Heart left ventricle (tissue), 16 donors: ENCODE data around the gene PHETA2. TPM values are rescaled to one million over a fixed set of nuclear protein-coding genes. Genes with fewer than 3 reads are reported as not detected.

Experiments
- ATAC-seq, 4 donors: fragments of 200-7000 bp; cut with Tn5 transposase; one replicate each; pipeline ENCODE4 v1.9.1; 2020 to 2022; ENCODE audit warnings: moderate library complexity in 4 of 4, mild to moderate bottlenecking in 3 of 4, moderate number of reproducible peaks in 1 of 4
- DNase-seq, 5 donors: peaks; one replicate each; pipeline ENCODE4 v3.0.0-alpha.2; 2020
- H3K27ac ChIP-seq, 12 donors: fragments of 200-600 bp; sonication (generic) in 4 of 12; one replicate each; pipeline versions ENCODE4 v1.5.0 to v1.8.0; 2016 to 2022; ENCODE audit warnings: mild to moderate bottlenecking in 2 of 12
- H3K27me3 ChIP-seq, 9 donors: fragments of 200-600 bp; sonication (generic) in 2 of 9; one replicate each; pipeline versions ENCODE4 v1.5.1 to v1.8.0; 2016 to 2022; ENCODE audit warnings: mild to moderate bottlenecking in 3 of 9
- H3K36me3 ChIP-seq, 9 donors: fragments of 200-600 bp; sonication (generic) in 2 of 9; one replicate each; pipeline versions ENCODE4 v1.5.0 to v1.8.0; 2018 to 2022; ENCODE audit warnings: mild to moderate bottlenecking in 2 of 9
- H3K4me1 ChIP-seq, 12 donors: fragments of 200-600 bp; sonication (generic) in 4 of 12; one replicate each; pipeline versions ENCODE4 v1.5.0 to v1.8.0; 2016 to 2022; ENCODE audit warnings: mild to moderate bottlenecking in 3 of 12
- H3K4me3 ChIP-seq, 12 donors: fragments of 200-600 bp; sonication (generic) in 4 of 12; one replicate each; pipeline versions ENCODE4 v1.5.0 to v1.8.0; 2017 to 2022; ENCODE audit warnings: mild to moderate bottlenecking in 9 of 12, moderate library complexity in 4 of 12
- H3K9me3 ChIP-seq, 12 donors: fragments of 200-600 bp; sonication (generic) in 4 of 12; one replicate each; pipeline versions ENCODE4 v1.5.0 to v1.8.0; 2016 to 2022; ENCODE audit warnings: mild to moderate bottlenecking in 1 of 12
- POLR2A ChIP-seq, 2 donors: fragments of 450-650 bp; IDR thresholded peaks; one replicate each; pipeline ENCODE4 v1.6.1; 2017; ENCODE audit warnings: antibody characterized with exemption in 2 of 2, mild to moderate bottlenecking in 2 of 2, moderate library complexity in 2 of 2
- WGBS, 4 donors: extraction: QIAGEN DNeasy Blood & Tissue Kit in 2 of 4; methylation state at CpG; one replicate each; pipeline versions ENCODE4 v1.1.5 to v1.1.7; 2013 to 2018; 5-methylcytosine and 5-hydroxymethylcytosine counted together
- intact Hi-C, 10 donors: fragments of 100-400 bp; cut with DNase I; formaldehyde crosslinking; loops; one replicate each; pipeline versions ENCODE4 v1.11.1 to v1.14.2; 2022
- polyA plus RNA-seq, 2 donors: library from polyadenylated mRNA; stranded (reverse); fragments of 200-250 nt; gene quantifications; one replicate each; pipeline ENCODE4 v1.2.3, GENCODE V29; 2013
- total RNA-seq, 9 donors: library from RNA; depleted of rRNA in 2 of 9; stranded (reverse); fragments of >200 nt in 2 of 9; fragmentation: NEBNext Ultra II Directional in 3 of 9; extraction: Animal tissue kit (Norgen Biotek cat#: 25700) in 3 of 9; gene quantifications; one replicate each; pipeline versions ENCODE4 v1.1.0 to v1.2.4, GENCODE V29; 2016 to 2023
- TF ChIP-seq, protein P1 (sequence below), 12 donors: fragments of 200-600 bp; sonication (generic) in 4 of 12; IDR thresholded peaks; one replicate each; pipeline versions ENCODE4 v1.5.0 to v1.8.0; 2018 to 2022; ENCODE audit warnings: antibody characterized with exemption in 12 of 12, mild to moderate bottlenecking in 5 of 12
- donor health status: ischemic (EF 13 %, LVEDD 7.1; RV severe dilation, severe dysfunction).
- donor health status: healthy with polysubstance abuse.
- donor health status: DM: no; HTN: yes; CAD: no.
- donor health status: DM: no; HTN: no; CAD: no.
- donor health status: ischemic (EF 25% LVEDD 6.9; RV normal size, moderate dysfunction).
- donor health status: ischemic (EF 25% LVEDD 5.7; RV mildly dilated, moderate dysfunction).
- donor health status: healthy.
- donor health status: DM: yes; HTN: yes; CAD: no.
- donor health status: ischemic (EF 35%, LVEDD 5.7; RV mildly dilated, moderate dysfunction).
- donor health status: nonischemic (EF 11% LVEDD 7.7; RV severe dilation, severe dysfunction).
- donor health status: DM: yes; HTN: yes; CAD: no.
- donor health status: PGD.
- donor health status: ischemic (EF 29% LVEDD 5.4; RV normal size, mild dysfunction).
- donor health status: nonischemic (EF 23%, LVEDD 6.1; RV moderate dilation, normal function).

PHETA2 gene
- total and polyA plus RNA-seq, 11 donors, result 1.8 to 6.9 (median 4.7) TPM

GRCh38 chr22:42033263-42034181, 40.5 kb upstream of the PHETA2 start:
- DNase-seq, result no peak
- Histone ChIP-seq H3K36me3 (no peaks in the 10 kb centered on the region), H3K27ac (no peak overlapping the region), H3K27me3 (no peaks in the 10 kb centered on the region), H3K9me3 (peaks cover 0 to 5% (median 0%) of the 10 kb centered on the region in 12 donors), H3K4me3 (no peak overlapping the region), H3K4me1 (no peaks in the 10 kb centered on the region)
- intact Hi-C loops, result no loop called here
- TF ChIP-seq POLR2A (IDR thresholded peaks at IDR 0.05), result no peak
- TF ChIP-seq, protein P1, sequence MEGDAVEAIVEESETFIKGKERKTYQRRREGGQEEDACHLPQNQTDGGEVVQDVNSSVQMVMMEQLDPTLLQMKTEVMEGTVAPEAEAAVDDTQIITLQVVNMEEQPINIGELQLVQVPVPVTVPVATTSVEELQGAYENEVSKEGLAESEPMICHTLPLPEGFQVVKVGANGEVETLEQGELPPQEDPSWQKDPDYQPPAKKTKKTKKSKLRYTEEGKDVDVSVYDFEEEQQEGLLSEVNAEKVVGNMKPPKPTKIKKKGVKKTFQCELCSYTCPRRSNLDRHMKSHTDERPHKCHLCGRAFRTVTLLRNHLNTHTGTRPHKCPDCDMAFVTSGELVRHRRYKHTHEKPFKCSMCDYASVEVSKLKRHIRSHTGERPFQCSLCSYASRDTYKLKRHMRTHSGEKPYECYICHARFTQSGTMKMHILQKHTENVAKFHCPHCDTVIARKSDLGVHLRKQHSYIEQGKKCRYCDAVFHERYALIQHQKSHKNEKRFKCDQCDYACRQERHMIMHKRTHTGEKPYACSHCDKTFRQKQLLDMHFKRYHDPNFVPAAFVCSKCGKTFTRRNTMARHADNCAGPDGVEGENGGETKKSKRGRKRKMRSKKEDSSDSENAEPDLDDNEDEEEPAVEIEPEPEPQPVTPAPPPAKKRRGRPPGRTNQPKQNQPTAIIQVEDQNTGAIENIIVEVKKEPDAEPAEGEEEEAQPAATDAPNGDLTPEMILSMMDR (IDR thresholded peaks at IDR 0.05), result no peak
- no peak for ATAC-seq
- WGBS, 4 donors, result 83 to 92% (median 90%) methylated on average over 2 to 5 of the region's 5 CpGs

GRCh38 chr22:42035256-42035655, 38.8 kb upstream of the PHETA2 start:
- 80 to 89% (median 85%) methylated on average over 6 to 8 of the region's 8 CpGs for WGBS, 4 donors
- intact Hi-C loops, result no loop called here
- no peak overlapping the region for H3K27ac ChIP-seq
- no peaks in the 10 kb centered on the region for H3K36me3 ChIP-seq
- DNase-seq (no peak), ATAC-seq (no peak)
- H3K9me3 ChIP-seq, result peaks cover 0 to 5% (median 0%) of the 10 kb centered on the region in 12 donors
- no peaks in the 10 kb centered on the region for H3K27me3 ChIP-seq
- H3K4me3 ChIP-seq, result no peak overlapping the region
- TF ChIP-seq, protein P1 (IDR thresholded peaks at IDR 0.05), result no peak
- TF ChIP-seq POLR2A (IDR thresholded peaks at IDR 0.05), result no peak
- no peaks in the 10 kb centered on the region for H3K4me1 ChIP-seq

DNA sequence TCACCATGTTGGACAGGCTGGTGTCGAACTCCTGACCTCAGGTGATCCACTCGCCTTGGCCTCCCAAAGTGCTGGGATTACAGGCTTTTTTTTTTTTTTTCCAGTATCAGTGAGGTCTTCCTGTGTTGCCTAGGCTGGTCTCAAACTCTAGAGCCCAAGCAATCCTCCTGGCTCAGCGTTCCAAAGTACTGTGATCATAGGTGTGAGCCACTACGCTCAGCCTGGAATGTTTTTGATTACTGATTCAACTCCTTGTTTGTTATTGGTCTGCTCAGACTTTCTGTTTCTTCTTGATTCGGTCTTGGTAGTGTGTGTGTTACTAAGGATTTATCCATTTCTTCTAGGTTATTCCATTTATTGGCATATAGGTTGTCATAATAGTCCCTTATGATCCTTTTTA, 34.8 kb upstream of the PHETA2 start:
- TF ChIP-seq POLR2A (IDR thresholded peaks at IDR 0.05), result no peak
- TF ChIP-seq, protein P1 (IDR thresholded peaks at IDR 0.05), result no peak
- H3K27ac ChIP-seq, result no peak overlapping the region
- H3K4me1 ChIP-seq, result no peaks in the 10 kb centered on the region
- H3K27me3 ChIP-seq, result no peaks in the 10 kb centered on the region
- H3K4me3 ChIP-seq, result no peak overlapping the region
- DNase-seq, result no peak
- intact Hi-C loops, result no loop called here
- WGBS, 4 donors, result 91 to 95% (median 94%) methylated on average over 5 of the region's 5 CpGs
- peaks cover 0 to 19% (median 10%) of the 10 kb centered on the region in 12 donors for H3K9me3 ChIP-seq
- no peaks in the 10 kb centered on the region for H3K36me3 ChIP-seq
- ATAC-seq, result no peak

DNA sequence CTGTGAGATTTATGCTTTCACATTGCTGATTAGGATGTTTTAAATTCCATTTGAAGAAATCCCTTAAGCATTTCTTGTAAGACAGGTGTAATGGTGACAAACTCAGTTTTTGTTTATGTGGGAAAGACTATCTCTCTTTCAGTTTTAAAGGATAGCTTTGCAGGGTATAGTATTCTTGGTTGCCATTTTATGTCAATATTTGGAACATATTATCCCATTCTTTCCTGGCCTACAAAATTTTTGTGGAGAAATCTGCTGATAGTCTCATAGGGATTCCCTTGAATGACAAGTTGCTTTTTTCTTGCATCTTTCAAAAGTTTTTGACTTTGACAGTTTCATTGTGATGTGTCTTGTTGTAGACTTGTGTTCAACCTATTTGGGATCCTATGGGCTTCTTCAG, 32.3 kb upstream of the PHETA2 start:
- Histone ChIP-seq H3K27me3 (no peaks in the 10 kb centered on the region), H3K36me3 (no peaks in the 10 kb centered on the region), H3K27ac (no peak overlapping the region), H3K4me3 (no peak overlapping the region), H3K9me3 (peaks cover 0 to 19% (median 10%) of the 10 kb centered on the region in 12 donors), H3K4me1 (no peaks in the 10 kb centered on the region)
- intact Hi-C loops, result no loop called here
- no peak for TF ChIP-seq POLR2A (IDR thresholded peaks at IDR 0.05)
- TF ChIP-seq, protein P1 (IDR thresholded peaks at IDR 0.05), result no peak
- ATAC-seq, result no peak
- no peak for DNase-seq
